ENCODE results near the gene BORA.
A peak's percentile ranks its signal among the peaks of the same experiment; 100 is the strongest.
"Not testable (repeated sequence)": the region's sequence is repeated elsewhere in the genome, so short reads cannot be mapped to it uniquely, and the experiment has no call there.

The BORA gene

GRCh38 chr13:72760189-72760588, 32.5 kb downstream of the BORA start:
- no peaks in the 10 kb centered on the region for H3K27me3 ChIP-seq (ENCODE audit: control insufficient read depth, insufficient read depth, low read length)
- H3K36me3 ChIP-seq (ENCODE audit: control insufficient read depth, insufficient read depth, low read length): peaks cover 14% of the 10 kb centered on the region; the same call in 1 of the 2 replicates
- no CpG with 5 or more reads among the region's 3 CpGs for WGBS (ENCODE audit: insufficient coverage, insufficient read length)
- no peaks in the 10 kb centered on the region for H3K4me1 ChIP-seq (ENCODE audit: control insufficient read depth, insufficient read depth, low read length)
- no peak for DNase-seq (ENCODE audit: low read depth, low spot score)
- H3K27ac ChIP-seq (ENCODE audit: low read length): no peak overlapping the region
- no peaks in the 10 kb centered on the region for H3K9me3 ChIP-seq (ENCODE audit: control insufficient read depth, insufficient read depth, low read length)
- H3K4me3 ChIP-seq (ENCODE audit: low read length): no peak overlapping the region

GRCh38 chr13:72763411-72763810, 35.7 kb downstream of the BORA start:
- Histone ChIP-seq H3K4me3 (ENCODE audit: low read length) (no peak overlapping the region), H3K27ac (ENCODE audit: low read length) (no peak overlapping the region), H3K36me3 (ENCODE audit: control insufficient read depth, insufficient read depth, low read length) (peaks cover 19% of the 10 kb centered on the region; the same call in 1 of the 2 replicates), H3K4me1 (ENCODE audit: control insufficient read depth, insufficient read depth, low read length) (no peaks in the 10 kb centered on the region), H3K27me3 (ENCODE audit: control insufficient read depth, insufficient read depth, low read length) (no peaks in the 10 kb centered on the region), H3K9me3 (ENCODE audit: control insufficient read depth, insufficient read depth, low read length) (no peaks in the 10 kb centered on the region)
- WGBS (ENCODE audit: insufficient coverage, insufficient read length): no CpG with 5 or more reads among the region's 2 CpGs
- no peak for DNase-seq (ENCODE audit: low read depth, low spot score)

DNA sequence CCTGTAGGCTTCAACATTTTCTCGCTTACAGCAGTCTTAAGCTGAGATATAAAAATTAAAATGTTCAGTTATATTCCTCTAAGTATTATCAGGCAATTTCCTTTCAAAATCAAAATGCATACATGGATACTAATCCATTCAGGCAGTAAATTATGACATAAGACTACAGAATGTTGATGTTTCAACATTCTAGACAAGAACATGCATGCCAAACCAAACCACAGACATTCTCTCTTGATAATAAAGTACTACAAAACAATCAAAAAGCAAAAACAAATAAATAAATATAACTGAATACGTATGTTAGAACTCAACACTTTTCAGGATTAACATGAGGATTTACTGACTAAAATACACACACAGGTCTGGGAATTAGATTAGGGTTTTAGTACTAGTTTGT, 46.3 kb downstream of the BORA start:
- Histone ChIP-seq H3K4me1 (ENCODE audit: control insufficient read depth, insufficient read depth, low read length) (no peaks in the 10 kb centered on the region), H3K36me3 (ENCODE audit: control insufficient read depth, insufficient read depth, low read length) (peaks cover 7% of the 10 kb centered on the region; the same call in 1 of the 2 replicates), H3K27ac (ENCODE audit: low read length) (no peak overlapping the region), H3K27me3 (ENCODE audit: control insufficient read depth, insufficient read depth, low read length) (no peaks in the 10 kb centered on the region), H3K9me3 (ENCODE audit: control insufficient read depth, insufficient read depth, low read length) (no peaks in the 10 kb centered on the region), H3K4me3 (ENCODE audit: low read length) (no peak overlapping the region)
- no CpG with 5 or more reads among the region's 2 CpGs for WGBS (ENCODE audit: insufficient coverage, insufficient read length)
- DNase-seq (ENCODE audit: low read depth, low spot score): no peak

GRCh38 chr13:72781451-72782439, 54.0 kb downstream of the BORA start, which contains the start of the genes DIS3 and PIBF1:
Gene DIS3 (minus strand): TSS chr13:72781900. CDS start chr13:72781832, 68 bp downstream.
Gene PIBF1 (plus strand): TSS chr13:72782133. CDS start chr13:72783470, 1,337 bp downstream.
- no peaks in the 10 kb centered on the region; the same call in 1 of the 2 replicates for H3K36me3 ChIP-seq (ENCODE audit: control insufficient read depth, insufficient read depth, low read length)
- no peak within 1 kb of the TSS for H3K27ac ChIP-seq (ENCODE audit: low read length)

GRCh38 chr13:72782717-72783116, 55.0 kb downstream of the BORA start:
- Histone ChIP-seq H3K4me3 (ENCODE audit: low read length) (peak overlapping the region; percentile 33; the same call in 1 of the 2 replicates), H3K27ac (ENCODE audit: low read length) (no peak overlapping the region), H3K36me3 (ENCODE audit: control insufficient read depth, insufficient read depth, low read length) (no peaks in the 10 kb centered on the region), H3K4me1 (ENCODE audit: control insufficient read depth, insufficient read depth, low read length) (no peaks in the 10 kb centered on the region; the same call in 1 of the 2 replicates), H3K27me3 (ENCODE audit: control insufficient read depth, insufficient read depth, low read length) (no peaks in the 10 kb centered on the region), H3K9me3 (ENCODE audit: control insufficient read depth, insufficient read depth, low read length) (no peaks in the 10 kb centered on the region)
- no CpG with 5 or more reads among the region's 7 CpGs for WGBS (ENCODE audit: insufficient coverage, insufficient read length)
- DNase-seq (ENCODE audit: low read depth, low spot score): no peak

More at GRCh38 chr13:72781451-72782439, 54.0 kb downstream of the BORA start, which contains the start of the genes DIS3 and PIBF1:
- peak; percentile 93 for DNase-seq (ENCODE audit: low read depth, low spot score)
- H3K4me3 ChIP-seq (ENCODE audit: low read length): peak within 1 kb of the TSS; percentile 84
- H3K27me3 ChIP-seq (ENCODE audit: control insufficient read depth, insufficient read depth, low read length): no peaks in the 10 kb centered on the region
- H3K9me3 ChIP-seq (ENCODE audit: control insufficient read depth, insufficient read depth, low read length): no peaks in the 10 kb centered on the region
- no CpG with 5 or more reads among the region's 81 CpGs for WGBS (ENCODE audit: insufficient coverage, insufficient read length)
- H3K4me1 ChIP-seq (ENCODE audit: control insufficient read depth, insufficient read depth, low read length): no peaks in the 10 kb centered on the region; the same call in 1 of the 2 replicates

- DNase-seq (ENCODE audit: low read depth, low spot score); H3K36me3 ChIP-seq (ENCODE audit: control insufficient read depth, insufficient read depth, low read length); H3K4me1 ChIP-seq (ENCODE audit: control insufficient read depth, insufficient read depth, low read length); H3K27me3 ChIP-seq (ENCODE audit: control insufficient read depth, insufficient read depth, low read length); H3K9me3 ChIP-seq (ENCODE audit: control insufficient read depth, insufficient read depth, low read length); H3K4me3 ChIP-seq (ENCODE audit: low read length); H3K27ac ChIP-seq (ENCODE audit: low read length): not testable (repeated sequence)
- WGBS (ENCODE audit: insufficient coverage, insufficient read length): 100% methylated on average over 1 of the region's 4 CpGs
Observed at GRCh38 chr13:72784679-72785078, 57.0 kb downstream of the BORA start.

DNA sequence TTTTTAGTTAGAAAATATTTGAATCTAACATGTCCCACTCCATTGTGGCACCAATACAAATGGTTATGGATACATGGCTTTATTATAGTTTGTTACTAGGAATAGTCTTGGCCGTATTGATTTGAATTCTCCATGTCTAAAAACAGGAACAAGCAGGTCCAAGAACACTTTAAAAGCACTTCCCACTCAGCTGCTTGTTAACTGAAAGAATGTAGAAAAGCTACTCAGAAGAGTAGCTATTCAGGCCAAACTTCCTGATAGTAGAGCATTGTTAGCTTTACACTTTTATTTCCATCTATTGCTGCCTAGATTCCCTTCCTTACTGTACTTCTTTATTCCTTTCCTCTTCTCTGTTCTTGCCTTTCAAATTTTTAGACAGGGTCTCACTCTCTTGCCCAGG, 61.1 kb downstream of the BORA start:
- no peaks in the 10 kb centered on the region for H3K9me3 ChIP-seq (ENCODE audit: control insufficient read depth, insufficient read depth, low read length)
- WGBS (ENCODE audit: insufficient coverage, insufficient read length): no CpG with 5 or more reads among the region's 1 CpG
- no peak for DNase-seq (ENCODE audit: low read depth, low spot score)
- H3K27ac ChIP-seq (ENCODE audit: low read length): no peak overlapping the region
- peaks cover 3% of the 10 kb centered on the region; the same call in 1 of the 2 replicates for H3K36me3 ChIP-seq (ENCODE audit: control insufficient read depth, insufficient read depth, low read length)
- H3K4me1 ChIP-seq (ENCODE audit: control insufficient read depth, insufficient read depth, low read length): no peaks in the 10 kb centered on the region
- H3K4me3 ChIP-seq (ENCODE audit: low read length): no peak overlapping the region
- H3K27me3 ChIP-seq (ENCODE audit: control insufficient read depth, insufficient read depth, low read length): no peaks in the 10 kb centered on the region

DNA sequence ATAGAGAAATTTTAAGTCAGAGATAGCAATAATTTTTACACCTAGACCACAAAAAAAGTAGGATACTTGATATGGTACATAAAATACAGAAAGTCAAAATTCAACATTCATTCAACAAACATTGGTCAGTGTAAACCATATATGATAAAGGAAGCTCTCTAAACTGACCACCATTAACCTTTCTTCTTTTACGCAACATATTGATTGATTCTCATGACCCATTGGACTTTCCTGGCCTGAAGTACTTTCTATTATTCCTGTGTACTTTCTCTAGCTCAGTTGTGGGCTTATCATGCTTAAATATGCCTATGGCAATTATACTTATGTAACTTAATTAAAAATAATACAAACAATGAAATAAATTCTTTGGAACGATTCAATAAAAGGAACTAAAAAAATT, 64.9 kb downstream of the BORA start:
- H3K4me3 ChIP-seq (ENCODE audit: low read length): no peak overlapping the region
- H3K4me1 ChIP-seq (ENCODE audit: control insufficient read depth, insufficient read depth, low read length): no peaks in the 10 kb centered on the region
- no peaks in the 10 kb centered on the region for H3K9me3 ChIP-seq (ENCODE audit: control insufficient read depth, insufficient read depth, low read length)
- no CpG with 5 or more reads among the region's 2 CpGs for WGBS (ENCODE audit: insufficient coverage, insufficient read length)
- no peaks in the 10 kb centered on the region for H3K27me3 ChIP-seq (ENCODE audit: control insufficient read depth, insufficient read depth, low read length)
- no peak for DNase-seq (ENCODE audit: low read depth, low spot score)
- peaks cover 3% of the 10 kb centered on the region; the same call in 1 of the 2 replicates for H3K36me3 ChIP-seq (ENCODE audit: control insufficient read depth, insufficient read depth, low read length)
- no peak overlapping the region for H3K27ac ChIP-seq (ENCODE audit: low read length)

DNA sequence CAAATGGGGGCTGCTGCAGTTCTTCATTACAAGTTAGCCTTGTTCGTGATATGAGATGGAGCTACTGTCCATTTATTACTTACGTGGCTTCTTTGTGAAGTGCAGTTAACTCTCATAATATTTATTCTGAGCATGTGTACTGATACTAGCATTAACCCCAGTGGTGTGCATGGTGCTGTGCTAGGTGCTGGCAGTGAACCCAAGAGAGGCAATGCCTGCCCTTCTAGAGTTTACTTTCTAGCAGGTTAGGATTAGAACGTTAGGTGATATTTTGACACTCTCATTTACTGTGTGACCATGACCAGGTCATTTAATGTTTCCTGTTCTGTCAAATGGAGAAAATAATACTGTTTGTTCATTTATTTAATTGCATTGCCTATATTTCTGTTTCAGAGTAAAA, 71.1 kb downstream of the BORA start:
- Histone ChIP-seq H3K4me3 (ENCODE audit: low read length) (no peak overlapping the region), H3K36me3 (ENCODE audit: control insufficient read depth, insufficient read depth, low read length) (no peaks in the 10 kb centered on the region; the same call in 1 of the 2 replicates), H3K9me3 (ENCODE audit: control insufficient read depth, insufficient read depth, low read length) (no peaks in the 10 kb centered on the region), H3K27ac (ENCODE audit: low read length) (no peak overlapping the region), H3K27me3 (ENCODE audit: control insufficient read depth, insufficient read depth, low read length) (no peaks in the 10 kb centered on the region), H3K4me1 (ENCODE audit: control insufficient read depth, insufficient read depth, low read length) (no peaks in the 10 kb centered on the region)
- DNase-seq (ENCODE audit: low read depth, low spot score): no peak
- WGBS (ENCODE audit: insufficient coverage, insufficient read length): no CpG with 5 or more reads among the region's 3 CpGs

- Histone ChIP-seq H3K4me1 (ENCODE audit: control insufficient read depth, insufficient read depth, low read length) (no peaks in the 10 kb centered on the region), H3K27me3 (ENCODE audit: control insufficient read depth, insufficient read depth, low read length) (no peaks in the 10 kb centered on the region), H3K36me3 (ENCODE audit: control insufficient read depth, insufficient read depth, low read length) (no peaks in the 10 kb centered on the region), H3K4me3 (ENCODE audit: low read length) (no peak overlapping the region), H3K27ac (ENCODE audit: low read length) (no peak overlapping the region), H3K9me3 (ENCODE audit: control insufficient read depth, insufficient read depth, low read length) (no peaks in the 10 kb centered on the region)
- WGBS (ENCODE audit: insufficient coverage, insufficient read length): no CpG with 5 or more reads among the region's 1 CpG
- DNase-seq (ENCODE audit: low read depth, low spot score): no peak
Observed at GRCh38 chr13:72804301-72804700, 76.6 kb downstream of the BORA start.

Data from iPS DF 6.9 (cell line).